Activated naive CD8-positive, alpha-beta T cell treated with anti-CD3 and anti-CD28 coated beads, Interleukin-2, amount 50 U/mL, for 16 hours (primary cell): Measurements from ENCODE around the gene PELI2.

ENCODE experiments used
- DNase-seq: peaks from one replicate; pipeline ENCODE4 v3.0.0-alpha.2; 2020; ENCODE audit warnings: low read depth, low spot score

PELI2 gene

DNA sequence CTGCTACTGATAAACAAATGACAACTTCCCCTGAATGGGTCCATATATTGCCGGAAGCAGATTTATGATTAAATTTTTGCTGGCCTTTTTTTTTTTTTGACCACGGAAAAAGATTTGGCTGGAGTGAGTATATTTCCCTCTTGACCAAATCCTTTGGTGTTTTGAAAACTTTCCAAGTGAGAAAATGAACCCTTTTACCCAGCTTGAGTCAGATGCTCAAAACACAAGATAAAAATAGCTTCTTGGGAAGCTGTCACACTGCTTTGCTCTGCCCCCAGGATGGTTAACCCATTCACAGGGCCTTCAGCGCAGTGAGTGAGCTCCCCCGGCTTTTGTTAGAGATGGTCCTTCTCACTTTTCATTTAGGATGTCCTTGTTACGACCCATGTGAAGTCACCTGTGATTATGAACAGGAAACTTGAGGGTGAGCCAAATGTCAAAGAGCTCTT is 224.3 kb downstream of the PELI2 start:
- DNase-seq, result no peak

DNA sequence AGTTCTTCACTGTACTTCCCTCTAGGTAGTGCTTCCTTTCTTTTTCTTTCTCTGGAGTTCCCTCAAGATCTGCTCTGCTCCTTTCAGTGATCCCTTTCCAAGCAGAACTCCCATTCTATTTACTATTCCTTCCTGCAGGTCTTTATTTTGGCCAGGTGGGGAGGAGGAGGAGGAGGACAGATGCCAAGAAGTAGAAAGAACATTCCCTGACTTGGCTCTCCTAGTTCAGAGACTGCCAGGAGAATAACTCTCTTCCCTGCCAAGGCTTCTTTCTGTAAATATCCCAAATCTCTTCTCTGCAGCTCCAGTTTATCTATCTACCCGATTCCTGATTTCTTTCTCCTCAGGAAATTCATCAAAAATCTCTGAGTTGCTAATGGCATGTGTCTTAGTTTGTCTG is 231.7 kb downstream of the PELI2 start:
- no peak for DNase-seq
